HL-60 (cell line): Measurements from ENCODE around the gene RAD9A.

Experiments used
- DNase-seq, 2 experiments: peaks; one replicate each; pipeline ENCODE4 v3.0.0-alpha.2; 2010 to 2020; ENCODE audit warnings: low read depth in 1 of 2, low spot score in 1 of 2
- H3K27ac ChIP-seq: fragments of 250-450 bp; sonication (Bioruptor Pico); replicated peaks from 2 replicates; pipeline ENCODE4 v1.5.1; 2020; ENCODE audit warnings: mild to moderate bottlenecking, moderate library complexity
- H3K27me3 ChIP-seq: fragments of 250-450 bp; sonication (Bioruptor Pico); 2 replicates; pipeline ENCODE4 v1.5.1; 2021; ENCODE audit warnings: mild to moderate bottlenecking, moderate library complexity; ENCODE audit not compliant: insufficient read depth, poor library complexity, severe bottlenecking
- H3K4me3 ChIP-seq: replicated peaks from 2 replicates; pipeline ENCODE4 v1.5.1; 2011; ENCODE audit warnings: mild to moderate bottlenecking, control low read depth, low read length; ENCODE audit not compliant: insufficient read depth
- GABPA ChIP-seq: IDR thresholded peaks from 2 replicates; pipeline ENCODE4 v1.6.1; 2012; ENCODE audit warnings: low read depth
- POLR2AphosphoS5 ChIP-seq: IDR thresholded peaks from 2 replicates; pipeline ENCODE4 v1.6.1; 2012; ENCODE audit warnings: low read depth
- SPI1 ChIP-seq: IDR thresholded peaks from 2 replicates; pipeline ENCODE4 v1.6.1; 2012; ENCODE audit warnings: low read depth, mild to moderate bottlenecking, borderline replicate concordance
- TF ChIP-seq, protein P1 (sequence below): IDR thresholded peaks from one replicate; pipeline ENCODE4 v1.5.1; 2011; ENCODE audit warnings: low read length, control low read depth, inconsistent platforms; ENCODE audit not compliant: insufficient read depth
- TF ChIP-seq, protein P2 (sequence below): IDR thresholded peaks from 2 replicates; pipeline ENCODE4 v1.6.1; 2012; ENCODE audit warnings: low read depth; ENCODE audit not compliant: insufficient replicate concordance

Gene RAD9A

DNA sequence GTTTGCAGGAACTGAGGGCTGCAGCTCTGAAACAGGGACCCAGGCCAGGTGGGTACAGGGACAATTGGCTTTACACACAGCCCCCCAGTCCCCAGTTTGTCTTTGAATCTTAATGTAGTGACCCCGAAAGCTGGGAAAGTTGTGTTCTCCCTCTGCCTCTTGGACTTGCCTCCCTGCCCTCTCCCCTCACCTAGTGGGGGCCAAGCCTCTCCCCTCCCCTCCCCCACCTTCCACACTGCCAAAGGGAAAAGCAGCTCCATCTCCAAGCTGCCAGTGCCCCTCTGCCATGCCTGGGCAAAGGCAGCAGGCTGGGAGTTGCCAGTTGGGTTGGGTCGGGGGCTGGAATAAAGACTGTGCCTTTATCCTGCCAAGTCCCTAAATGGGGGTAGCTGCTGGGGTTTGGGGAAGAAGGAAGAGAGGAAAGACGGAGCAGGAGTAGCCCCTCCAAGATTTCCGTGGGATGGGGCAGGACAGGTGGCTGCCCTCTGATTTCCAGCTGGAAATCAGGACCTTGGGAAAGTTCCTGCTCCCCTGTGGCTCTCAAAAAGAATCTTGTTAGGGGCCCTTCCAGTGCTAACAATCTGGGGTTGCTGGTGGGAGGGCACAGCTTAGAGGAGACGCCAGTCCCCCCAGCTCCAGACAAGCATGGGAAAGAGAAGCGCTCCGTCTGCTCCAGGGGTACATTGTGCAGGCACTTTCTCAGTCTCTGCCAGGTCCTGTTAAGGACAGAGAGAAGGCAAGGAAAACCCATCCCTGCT, 15.5 kb upstream of the RAD9A start:
- no peak overlapping the region for H3K27ac ChIP-seq
- DNase-seq = no peak
- H3K27me3 ChIP-seq = no peaks in the 10 kb centered on the region
- H3K4me3 ChIP-seq = no peak overlapping the region
- TF ChIP-seq, protein P1, sequence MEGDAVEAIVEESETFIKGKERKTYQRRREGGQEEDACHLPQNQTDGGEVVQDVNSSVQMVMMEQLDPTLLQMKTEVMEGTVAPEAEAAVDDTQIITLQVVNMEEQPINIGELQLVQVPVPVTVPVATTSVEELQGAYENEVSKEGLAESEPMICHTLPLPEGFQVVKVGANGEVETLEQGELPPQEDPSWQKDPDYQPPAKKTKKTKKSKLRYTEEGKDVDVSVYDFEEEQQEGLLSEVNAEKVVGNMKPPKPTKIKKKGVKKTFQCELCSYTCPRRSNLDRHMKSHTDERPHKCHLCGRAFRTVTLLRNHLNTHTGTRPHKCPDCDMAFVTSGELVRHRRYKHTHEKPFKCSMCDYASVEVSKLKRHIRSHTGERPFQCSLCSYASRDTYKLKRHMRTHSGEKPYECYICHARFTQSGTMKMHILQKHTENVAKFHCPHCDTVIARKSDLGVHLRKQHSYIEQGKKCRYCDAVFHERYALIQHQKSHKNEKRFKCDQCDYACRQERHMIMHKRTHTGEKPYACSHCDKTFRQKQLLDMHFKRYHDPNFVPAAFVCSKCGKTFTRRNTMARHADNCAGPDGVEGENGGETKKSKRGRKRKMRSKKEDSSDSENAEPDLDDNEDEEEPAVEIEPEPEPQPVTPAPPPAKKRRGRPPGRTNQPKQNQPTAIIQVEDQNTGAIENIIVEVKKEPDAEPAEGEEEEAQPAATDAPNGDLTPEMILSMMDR = no peak
- TF ChIP-seq, protein P2, sequence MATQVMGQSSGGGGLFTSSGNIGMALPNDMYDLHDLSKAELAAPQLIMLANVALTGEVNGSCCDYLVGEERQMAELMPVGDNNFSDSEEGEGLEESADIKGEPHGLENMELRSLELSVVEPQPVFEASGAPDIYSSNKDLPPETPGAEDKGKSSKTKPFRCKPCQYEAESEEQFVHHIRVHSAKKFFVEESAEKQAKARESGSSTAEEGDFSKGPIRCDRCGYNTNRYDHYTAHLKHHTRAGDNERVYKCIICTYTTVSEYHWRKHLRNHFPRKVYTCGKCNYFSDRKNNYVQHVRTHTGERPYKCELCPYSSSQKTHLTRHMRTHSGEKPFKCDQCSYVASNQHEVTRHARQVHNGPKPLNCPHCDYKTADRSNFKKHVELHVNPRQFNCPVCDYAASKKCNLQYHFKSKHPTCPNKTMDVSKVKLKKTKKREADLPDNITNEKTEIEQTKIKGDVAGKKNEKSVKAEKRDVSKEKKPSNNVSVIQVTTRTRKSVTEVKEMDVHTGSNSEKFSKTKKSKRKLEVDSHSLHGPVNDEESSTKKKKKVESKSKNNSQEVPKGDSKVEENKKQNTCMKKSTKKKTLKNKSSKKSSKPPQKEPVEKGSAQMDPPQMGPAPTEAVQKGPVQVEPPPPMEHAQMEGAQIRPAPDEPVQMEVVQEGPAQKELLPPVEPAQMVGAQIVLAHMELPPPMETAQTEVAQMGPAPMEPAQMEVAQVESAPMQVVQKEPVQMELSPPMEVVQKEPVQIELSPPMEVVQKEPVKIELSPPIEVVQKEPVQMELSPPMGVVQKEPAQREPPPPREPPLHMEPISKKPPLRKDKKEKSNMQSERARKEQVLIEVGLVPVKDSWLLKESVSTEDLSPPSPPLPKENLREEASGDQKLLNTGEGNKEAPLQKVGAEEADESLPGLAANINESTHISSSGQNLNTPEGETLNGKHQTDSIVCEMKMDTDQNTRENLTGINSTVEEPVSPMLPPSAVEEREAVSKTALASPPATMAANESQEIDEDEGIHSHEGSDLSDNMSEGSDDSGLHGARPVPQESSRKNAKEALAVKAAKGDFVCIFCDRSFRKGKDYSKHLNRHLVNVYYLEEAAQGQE = no peak
- TF ChIP-seq SPI1 (no peak), POLR2AphosphoS5 (no peak), GABPA (no peak)

DNA sequence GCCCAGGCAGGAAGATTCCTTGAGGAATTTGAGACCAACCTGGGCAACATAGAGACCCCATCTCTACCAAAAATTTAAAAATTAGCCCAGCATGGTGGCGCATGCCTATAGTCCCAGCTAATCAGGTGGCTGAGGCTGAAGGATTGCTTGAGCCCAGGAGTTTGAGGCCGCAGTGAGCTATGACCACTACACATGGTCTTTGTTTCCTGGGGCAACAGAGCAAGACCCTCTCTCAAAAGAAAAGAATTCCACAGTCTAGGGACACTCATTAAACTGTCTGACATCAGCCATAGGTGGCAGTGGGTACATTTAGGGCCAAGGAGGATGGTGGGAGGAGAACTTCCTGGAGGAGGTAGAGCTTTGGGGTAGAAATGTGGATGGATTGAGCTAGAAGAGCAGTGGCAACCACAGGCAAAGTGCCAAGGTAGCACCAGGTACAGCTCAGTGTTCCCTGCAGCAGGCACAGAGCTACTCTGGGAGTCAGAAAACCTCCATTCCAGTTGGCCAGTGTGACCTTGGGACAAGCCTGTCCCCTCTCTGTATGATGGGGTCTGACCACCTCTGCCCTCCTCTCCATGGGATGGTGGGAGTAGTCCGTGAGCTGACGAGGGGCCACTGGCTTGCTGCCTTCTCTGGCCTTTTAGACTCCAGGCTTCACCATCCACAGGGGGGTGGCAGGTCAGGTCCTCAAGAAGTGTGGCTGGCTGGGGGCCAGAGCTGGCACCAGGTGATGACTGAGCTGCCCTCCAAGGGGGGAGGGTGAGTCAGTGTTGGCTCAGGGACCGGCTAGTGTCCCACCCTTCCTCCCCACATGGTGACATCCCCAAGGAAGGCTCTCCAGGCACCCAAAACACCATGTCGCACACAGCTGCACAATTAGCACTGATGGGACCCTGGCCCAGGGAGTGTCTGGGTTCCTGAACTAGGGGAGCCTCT, 14.6 kb upstream of the RAD9A start:
- Histone ChIP-seq H3K27ac (no peak overlapping the region), H3K27me3 (no peaks in the 10 kb centered on the region), H3K4me3 (no peak overlapping the region)
- DNase-seq = no peak
- TF ChIP-seq, protein P1 = no peak
- TF ChIP-seq GABPA = no peak

DNA sequence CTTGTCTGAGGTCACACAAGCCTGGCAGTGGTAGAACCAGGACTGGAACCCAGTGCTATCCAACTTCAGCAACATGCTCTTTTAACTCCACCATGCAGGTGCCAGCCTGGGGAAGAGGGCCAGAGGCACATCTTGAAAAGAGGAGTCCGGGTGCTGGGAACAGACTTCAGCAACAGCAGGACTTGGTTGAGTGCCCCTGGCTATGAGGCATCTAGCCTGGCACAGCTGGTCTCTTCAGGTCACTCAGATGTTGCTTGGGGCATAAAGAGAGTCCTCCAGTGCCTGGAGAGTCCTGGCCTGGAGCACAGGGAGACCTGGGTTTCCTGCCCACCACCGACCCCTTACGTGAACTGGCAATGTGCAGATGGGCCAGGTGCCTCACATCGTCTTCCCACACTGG, 13.2 kb upstream of the RAD9A start:
- H3K4me3 ChIP-seq = no peak overlapping the region
- no peak for DNase-seq
- H3K27ac ChIP-seq = peak overlapping the region; percentile 26; the same call in 1 of the 2 replicates
- TF ChIP-seq POLR2AphosphoS5 (no peak), GABPA (no peak), SPI1 (no peak)
- TF ChIP-seq, protein P1 = no peak
- TF ChIP-seq, protein P2 = no peak
- H3K27me3 ChIP-seq = no peaks in the 10 kb centered on the region
